LNCaP clone FGC (cell line): ENCODE results near the gene RNF213.
"Not testable (repeated sequence)": the region's sequence is repeated elsewhere in the genome, so short reads cannot be mapped to it uniquely, and the experiment has no call there.

Experiments used
- DNase-seq: peaks from one replicate; pipeline ENCODE4 v3.0.0-alpha.2; 2011; ENCODE audit warnings: low read depth
- H3K4me3 ChIP-seq: 2 replicates; pipeline ENCODE4 v1.5.1; 2011; ENCODE audit warnings: mild to moderate bottlenecking, low read depth, low read length, control low read depth
- CTCF ChIP-seq: IDR thresholded peaks from 2 replicates; pipeline ENCODE4 v1.5.1; 2012; ENCODE audit warnings: mild to moderate bottlenecking; ENCODE audit not compliant: control insufficient read depth, insufficient read depth; ENCODE audit errors: extremely low read depth

RNF213 gene

DNA sequence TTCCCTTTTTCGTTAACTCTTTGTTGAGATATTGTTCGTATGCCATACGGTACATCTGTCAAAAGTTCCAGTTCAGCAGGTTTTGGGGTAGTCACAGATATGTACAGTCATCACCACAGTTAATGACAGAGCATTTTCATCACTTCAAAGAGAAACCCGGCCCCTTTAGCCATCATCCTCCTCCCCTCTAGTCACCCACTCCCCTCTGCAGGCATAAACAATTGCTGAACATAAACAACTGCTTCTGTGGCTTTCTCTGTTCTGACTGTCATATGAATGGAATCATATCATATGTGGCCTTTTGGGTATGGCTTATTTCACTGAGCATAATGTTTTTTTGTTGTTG lies 59.3 kb downstream of the RNF213 start:
- DNase-seq, result no peak
- no peak for TF ChIP-seq CTCF
- H3K4me3 ChIP-seq, result no peak overlapping the region

GRCh38 chr17:80320496-80320895 lies 59.8 kb downstream of the RNF213 start:
- TF ChIP-seq CTCF, result no peak
- no peak overlapping the region for H3K4me3 ChIP-seq
- no peak for DNase-seq

DNA sequence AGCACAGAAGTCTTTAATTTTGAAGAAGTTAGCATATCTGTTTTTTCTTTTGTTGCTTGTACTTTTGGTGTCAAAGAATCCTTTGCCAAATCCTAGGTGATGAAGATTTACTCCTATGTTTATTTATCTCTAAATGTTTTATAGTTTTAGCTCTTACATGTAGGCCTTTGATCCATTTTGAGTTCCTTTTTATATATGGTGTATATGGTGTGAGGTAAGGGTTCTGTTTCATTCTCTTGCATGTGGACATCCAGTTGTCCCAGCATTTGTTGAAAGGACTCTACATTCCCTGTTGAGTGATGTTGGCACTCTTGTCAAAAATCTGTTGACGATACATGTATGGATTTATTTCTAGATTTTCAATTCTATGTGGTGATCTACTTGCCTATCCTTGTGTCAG lies 62.2 kb downstream of the RNF213 start:
- no peak overlapping the region for H3K4me3 ChIP-seq
- DNase-seq, result no peak
- TF ChIP-seq CTCF, result no peak

DNA sequence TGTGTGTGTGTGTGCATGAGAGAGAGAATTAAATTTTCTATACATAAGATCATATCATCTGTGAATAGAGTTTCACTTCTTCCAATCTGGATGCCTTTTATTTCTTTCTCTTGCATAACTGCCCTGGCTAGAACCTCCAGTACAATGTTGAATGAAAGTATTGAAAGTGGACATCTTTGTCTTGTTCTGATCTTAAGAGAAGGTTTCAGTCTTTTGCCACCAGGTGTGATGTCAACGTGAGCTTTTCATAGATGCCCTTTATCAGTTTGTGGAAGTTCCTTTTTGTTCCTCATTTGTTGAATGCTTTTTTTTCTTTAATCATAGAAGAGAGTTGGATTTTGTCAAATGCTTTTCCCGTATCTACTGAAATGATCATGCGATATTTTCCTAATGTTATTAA lies 63.3 kb downstream of the RNF213 start:
- no peak for DNase-seq
- no peak for TF ChIP-seq CTCF

DNA sequence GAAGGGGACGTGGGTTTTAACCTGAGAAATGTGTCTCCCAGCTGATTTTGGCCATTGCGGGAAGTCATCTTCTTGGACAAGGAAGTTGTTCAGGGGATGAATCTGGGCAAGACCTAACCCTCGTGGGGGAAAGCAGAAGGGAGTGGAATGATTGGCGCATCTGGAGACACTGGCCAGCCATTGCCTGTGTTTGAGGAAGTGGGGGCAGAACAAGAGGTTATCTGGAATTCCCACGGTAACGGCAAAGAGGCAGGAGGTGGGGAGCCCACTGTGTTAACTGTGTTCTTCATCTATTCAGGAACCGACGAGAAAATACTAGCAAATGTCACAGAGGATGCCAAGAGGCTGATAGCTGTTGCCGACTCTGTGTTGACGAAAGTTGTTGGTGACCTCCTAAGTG lies 66.9 kb downstream of the RNF213 start:
- H3K4me3 ChIP-seq, result no peak overlapping the region
- TF ChIP-seq CTCF, result no peak
- no peak for DNase-seq

More for the DNA sequence above, 63.3 kb downstream of the RNF213 start:
- no peak overlapping the region for H3K4me3 ChIP-seq

- TF ChIP-seq CTCF, result no peak
- no peak overlapping the region for H3K4me3 ChIP-seq
- no peak for DNase-seq
Observed at GRCh38 chr17:80328634-80329380, 68.2 kb downstream of the RNF213 start.

DNA sequence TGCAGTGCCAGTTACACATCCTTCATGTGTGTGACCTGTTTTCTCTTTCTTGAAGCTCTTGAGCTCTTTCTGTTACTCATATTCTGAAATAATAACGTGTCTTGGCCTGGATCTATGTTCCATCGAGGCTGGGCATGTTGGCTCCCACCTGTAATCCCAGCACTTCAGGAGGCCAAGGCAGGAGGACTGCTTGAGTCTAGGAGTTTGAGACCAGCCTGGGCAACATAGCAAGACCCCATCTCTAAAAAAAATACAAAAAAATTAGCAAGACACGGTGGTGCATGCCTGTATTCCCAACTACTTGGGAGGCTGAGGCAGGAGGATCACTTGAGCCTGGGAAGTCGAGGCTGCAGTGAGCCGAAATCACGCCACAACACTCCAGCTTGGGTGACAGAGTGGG lies 68.8 kb downstream of the RNF213 start:
- H3K4me3 ChIP-seq, DNase-seq: not testable (repeated sequence)
